Ammon's horn (tissue), 1 donor: ENCODE data around the gene IFT57.

Experiments used
- DNase-seq: peaks from one replicate; pipeline ENCODE4 v3.0.0-alpha.2; 2016; ENCODE audit warnings: low spot score

The IFT57 gene

GRCh38 chr3:108125550-108126071 lies 96.6 kb downstream of the IFT57 start:
- no peak for DNase-seq

GRCh38 chr3:108125153-108125543 lies 97.1 kb downstream of the IFT57 start:
- no peak for DNase-seq

DNA sequence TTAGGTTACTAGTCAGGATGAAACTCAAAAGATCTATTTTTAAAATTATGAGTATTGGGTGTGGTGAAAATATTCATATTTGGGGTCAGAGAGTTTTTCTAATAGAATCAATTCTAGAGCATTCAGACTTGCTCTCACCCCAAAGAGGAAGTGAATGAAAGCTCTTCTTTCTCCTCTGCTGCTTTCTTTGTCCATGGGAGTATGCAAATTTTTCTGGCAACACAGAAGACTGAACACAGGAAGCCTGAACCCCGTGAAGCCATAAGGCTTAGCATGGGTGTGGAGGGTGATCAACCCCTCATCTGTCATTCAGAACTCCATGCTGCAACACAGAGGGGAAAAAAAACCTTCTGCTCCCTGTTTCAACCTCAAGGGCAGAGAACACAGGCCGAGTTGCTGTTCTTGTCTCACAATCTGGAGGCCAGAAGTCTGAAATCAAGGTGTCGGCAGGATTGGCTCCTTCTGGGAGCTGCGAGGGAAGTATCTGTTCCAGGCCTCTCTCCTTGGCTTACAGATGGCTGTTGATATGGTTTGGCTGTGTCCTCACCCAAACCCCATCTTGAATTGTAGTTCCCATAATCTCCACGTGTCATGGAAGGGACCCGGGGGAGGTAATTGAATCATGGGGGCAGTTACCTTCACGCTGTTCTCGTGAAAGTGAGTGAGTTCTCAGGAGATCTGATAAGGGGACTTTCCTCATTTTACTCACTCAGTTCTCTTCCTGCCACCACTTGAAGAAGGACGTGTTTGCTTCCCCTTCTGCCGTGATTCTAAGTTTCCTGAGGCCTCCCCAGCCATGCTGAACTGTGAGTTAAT lies 97.7 kb downstream of the IFT57 start:
- DNase-seq = peak; percentile 58

DNA sequence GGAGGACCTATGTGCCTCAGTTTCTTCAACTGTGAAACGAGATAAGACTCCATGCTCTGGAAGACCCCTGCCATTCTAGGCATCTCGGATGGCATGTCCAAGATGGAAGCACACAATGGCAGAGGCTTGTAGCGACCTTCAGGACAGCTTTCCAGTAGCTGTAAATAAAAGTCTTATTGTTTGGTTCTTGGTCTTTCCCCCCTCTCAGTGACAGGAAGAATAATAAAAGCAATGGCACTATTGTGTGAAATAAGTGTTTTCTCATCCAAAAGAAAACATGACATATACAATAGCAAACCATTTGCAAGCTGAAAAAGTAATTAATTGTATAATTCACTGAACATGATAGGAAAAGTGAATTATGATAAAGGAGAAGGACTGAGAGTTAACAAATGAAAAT lies 98.9 kb downstream of the IFT57 start:
- DNase-seq = no peak

- no peak for DNase-seq
These were observed 99.9 kb downstream of the IFT57 start for GRCh38 chr3:108122276-108122675.

- DNase-seq = no peak
These were observed 102.7 kb downstream of the IFT57 start for GRCh38 chr3:108119398-108120104.

- no peak for DNase-seq
These were observed 104.0 kb downstream of the IFT57 start for GRCh38 chr3:108118038-108118768.

DNA sequence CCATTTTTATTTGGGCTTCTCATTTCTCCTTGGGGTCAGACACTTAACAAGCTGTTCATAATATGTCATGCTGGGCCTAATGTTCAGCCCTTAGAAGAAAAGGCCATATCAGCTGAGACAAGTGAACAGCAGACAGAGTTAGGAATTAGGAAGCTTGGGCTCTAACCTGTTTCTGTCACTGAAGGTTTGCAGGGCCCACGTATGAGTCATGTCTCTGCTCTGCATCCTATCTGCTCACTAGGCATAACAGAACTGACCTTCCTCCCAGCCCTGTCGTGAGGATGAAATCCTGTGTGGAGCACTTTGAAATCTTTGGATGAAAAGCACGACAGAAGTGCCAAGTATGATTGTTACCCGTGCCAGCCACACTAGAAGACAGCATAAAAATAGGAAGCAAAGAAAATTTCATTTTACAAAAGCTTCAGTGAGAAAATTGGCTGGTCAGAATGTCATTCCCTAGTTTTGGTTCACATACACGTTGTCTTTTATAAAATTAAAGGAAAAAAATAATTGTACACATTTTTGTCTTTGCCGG lies 104.9 kb downstream of the IFT57 start:
- no peak for DNase-seq

- DNase-seq = no peak
These were observed 107.7 kb downstream of the IFT57 start for GRCh38 chr3:108114423-108115065.

GRCh38 chr3:108113975-108114374 lies 108.2 kb downstream of the IFT57 start:
- DNase-seq = no peak

- no peak for DNase-seq
These were observed 111.3 kb downstream of the IFT57 start for GRCh38 chr3:108110934-108111333.
